ENCODE measurements around the gene JAK2.

GRCh38 chr9:4970970-4971641, 14.0 kb upstream of the JAK2 start:
- no peak for TF ChIP-seq CTCF (optimal IDR thresholded peaks at IDR 0.05 in 1 of 3, IDR thresholded peaks at IDR 0.05 in 1 of 3, conservative IDR thresholded peaks at IDR 0.05 in 1 of 3; ENCODE audit: extremely low read depth in 1 of 3, insufficient read depth in 2 of 3, low read length in 3 of 3)
- TF ChIP-seq EZH2 (IDR thresholded peaks at IDR 0.05; ENCODE audit: low read length) = no peak

Measured in keratinocyte (primary cell).